Stomach smooth muscle (tissue), 2 donors: ENCODE results near the gene DELE1.

Experiments
- H3K27ac ChIP-seq: one replicate; pipeline ENCODE4 v1.7.0; 2013; ENCODE audit warnings: mild to moderate bottlenecking, low read length, inconsistent platforms
- H3K27me3 ChIP-seq, 2 donors: one replicate each; pipeline ENCODE4 v1.7.0; 2013; ENCODE audit warnings: low read length in 2 of 2; ENCODE audit not compliant: insufficient read depth in 2 of 2, control insufficient read depth in 1 of 2
- H3K36me3 ChIP-seq, 2 donors: one replicate each; pipeline ENCODE4 v1.7.0; 2013; ENCODE audit warnings: low read length in 2 of 2; ENCODE audit not compliant: control insufficient read depth in 2 of 2, insufficient read depth in 2 of 2
- H3K4me1 ChIP-seq: one replicate; pipeline ENCODE4 v1.7.0; 2013; ENCODE audit warnings: low read length; ENCODE audit not compliant: control insufficient read depth, insufficient read depth
- H3K4me3 ChIP-seq, 2 donors: one replicate each; pipeline ENCODE4 v1.7.0; 2013; ENCODE audit warnings: low read length in 2 of 2
- H3K9ac ChIP-seq, 2 donors: one replicate each; pipeline ENCODE4 v1.7.0; 2013; ENCODE audit warnings: low read length in 2 of 2, mild to moderate bottlenecking in 1 of 2
- H3K9me3 ChIP-seq, 2 donors: one replicate each; pipeline ENCODE4 v1.7.0; 2013; ENCODE audit warnings: low read length in 2 of 2; ENCODE audit not compliant: control insufficient read depth in 2 of 2
- donor health status: healthy.
- donor health status: Pancreatic carcinoma.

The DELE1 gene

GRCh38 chr5:141958113-141958512 is 34.4 kb downstream of the DELE1 start, which contains the start of gene PCDH12:
Gene PCDH12, minus strand, starts transcription at chr5:141958202. Its CDS starts 351 bp downstream, at chr5:141957851.
- Histone ChIP-seq H3K27ac (no peak within 1 kb of the TSS), H3K4me3 (peak within 1 kb of the TSS in 1 of 2 donors; percentile 40), H3K4me1 (peaks cover 3% of the 10 kb centered on the region), H3K27me3 (peaks cover 0 to 10% of the 10 kb centered on the region in 2 donors), H3K9ac (no peak within 1 kb of the TSS), H3K36me3 (no peaks in the 10 kb centered on the region), H3K9me3 (no peaks in the 10 kb centered on the region)

- peak overlapping the region in 1 of 2 donors; percentile 8 for H3K4me3 ChIP-seq
- no peak overlapping the region for H3K27ac ChIP-seq
Observed at GRCh38 chr5:141958546-141959172, 35.0 kb downstream of the DELE1 start.

DNA sequence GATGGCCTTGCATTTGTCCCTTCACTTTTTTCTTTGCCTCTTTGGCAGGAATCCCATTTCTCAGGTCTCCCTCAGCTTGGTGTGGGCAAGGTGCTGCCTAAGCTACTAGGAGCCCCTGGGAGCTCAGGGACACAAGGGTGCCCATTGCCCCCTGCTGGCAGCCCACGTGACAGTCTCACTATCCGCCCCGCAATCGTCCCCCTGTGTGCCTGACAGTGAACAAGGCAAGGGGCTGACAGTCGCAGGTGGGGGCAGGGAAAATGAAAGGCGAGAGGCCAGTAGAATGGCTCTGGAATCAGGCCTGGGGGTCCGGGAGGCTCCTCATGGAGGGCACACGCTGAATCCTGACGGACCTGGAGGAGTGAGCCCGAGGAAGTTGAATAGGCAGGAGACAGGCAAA is 36.3 kb downstream of the DELE1 start:
- H3K27me3 ChIP-seq, result peaks cover 0 to 8% of the 10 kb centered on the region in 2 donors
- no peak overlapping the region for H3K9ac ChIP-seq
- peaks cover 3% of the 10 kb centered on the region for H3K4me1 ChIP-seq
- no peak overlapping the region for H3K4me3 ChIP-seq
- H3K9me3 ChIP-seq, result no peaks in the 10 kb centered on the region
- no peaks in the 10 kb centered on the region for H3K36me3 ChIP-seq
- H3K27ac ChIP-seq, result no peak overlapping the region

More at GRCh38 chr5:141958546-141959172, 35.0 kb downstream of the DELE1 start:
- Histone ChIP-seq H3K4me1 (peaks cover 3% of the 10 kb centered on the region), H3K9me3 (no peaks in the 10 kb centered on the region), H3K36me3 (no peaks in the 10 kb centered on the region), H3K9ac (no peak overlapping the region), H3K27me3 (peaks cover 0 to 8% of the 10 kb centered on the region in 2 donors)

DNA sequence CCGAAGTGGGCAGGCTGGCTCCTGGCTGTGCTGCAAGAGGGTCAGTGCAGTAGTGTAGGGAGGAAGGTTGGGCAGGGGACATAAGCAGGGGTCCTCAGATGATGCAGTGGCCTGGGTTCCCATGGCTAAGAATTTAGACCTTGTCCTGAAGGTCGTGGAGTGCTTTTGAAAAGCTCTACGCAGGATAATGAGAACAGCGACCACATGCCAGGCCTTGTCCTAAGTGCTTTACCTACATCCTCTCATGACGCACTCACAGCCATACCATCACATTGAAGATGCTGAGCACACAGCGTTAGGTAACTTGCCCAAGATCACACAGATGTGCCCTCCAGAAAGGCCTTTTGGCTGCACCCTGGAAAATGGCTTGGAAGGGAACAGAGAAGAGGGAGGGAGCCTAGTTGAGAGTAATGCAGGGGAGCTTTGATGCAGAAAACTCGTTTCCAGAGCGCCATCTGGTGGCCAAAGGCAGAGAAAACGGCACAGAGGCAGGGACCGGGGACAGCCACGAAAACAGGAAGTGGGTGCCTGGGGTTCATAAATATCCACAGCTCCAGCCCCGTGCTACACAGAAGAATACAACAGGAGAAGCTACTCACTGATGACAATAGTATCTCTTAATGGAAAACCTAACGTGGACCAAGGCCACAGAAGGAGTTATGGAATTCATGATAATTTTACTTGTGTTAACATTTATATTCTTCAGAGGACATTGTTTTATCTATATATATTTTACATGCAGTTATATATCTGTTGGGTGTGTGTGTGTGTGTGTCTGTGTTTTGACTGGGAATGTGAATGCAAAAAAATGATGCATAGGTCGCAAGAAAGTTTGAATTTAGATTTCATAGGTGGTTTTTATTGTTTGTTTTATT is 37.0 kb downstream of the DELE1 start:
- Histone ChIP-seq H3K36me3 (no peaks in the 10 kb centered on the region), H3K9me3 (no peaks in the 10 kb centered on the region), H3K9ac (no peak overlapping the region), H3K4me1 (peaks cover 3% of the 10 kb centered on the region), H3K27me3 (peaks cover 0 to 8% of the 10 kb centered on the region in 2 donors), H3K27ac (no peak overlapping the region), H3K4me3 (no peak overlapping the region)

- no peaks in the 10 kb centered on the region for H3K9me3 ChIP-seq
- no peak overlapping the region for H3K9ac ChIP-seq
- H3K27ac ChIP-seq, result no peak overlapping the region
- H3K36me3 ChIP-seq, result no peaks in the 10 kb centered on the region
- H3K27me3 ChIP-seq, result peaks cover 0 to 8% of the 10 kb centered on the region in 2 donors
- no peak overlapping the region for H3K4me3 ChIP-seq
- H3K4me1 ChIP-seq, result peaks cover 3% of the 10 kb centered on the region
Observed at GRCh38 chr5:141961466-141961865, 37.8 kb downstream of the DELE1 start.

DNA sequence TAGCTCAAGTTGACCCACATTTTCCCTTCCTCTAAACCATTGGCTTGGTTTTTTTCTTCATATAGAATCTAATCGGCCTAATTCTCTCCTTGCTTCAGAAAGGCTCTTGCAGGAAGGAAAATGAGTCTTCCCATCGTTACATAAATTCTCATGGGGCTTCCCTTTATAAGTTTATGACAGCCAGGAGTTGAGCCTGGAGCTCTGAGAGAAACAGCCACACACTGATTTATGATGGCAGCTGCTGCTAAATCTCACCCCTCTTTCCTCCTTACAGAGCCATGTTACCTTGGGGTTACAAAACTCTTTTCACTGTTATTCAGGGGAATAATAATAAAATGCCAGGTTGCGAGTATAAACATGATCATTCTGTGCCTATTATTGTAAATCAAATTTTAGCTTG is 40.0 kb downstream of the DELE1 start:
- no peaks in the 10 kb centered on the region for H3K36me3 ChIP-seq
- H3K27ac ChIP-seq, result no peak overlapping the region
- no peaks in the 10 kb centered on the region for H3K9me3 ChIP-seq
- peaks cover 0 to 6% of the 10 kb centered on the region in 2 donors for H3K27me3 ChIP-seq
- no peak overlapping the region for H3K4me3 ChIP-seq
- H3K9ac ChIP-seq, result no peak overlapping the region
- H3K4me1 ChIP-seq, result peaks cover 4% of the 10 kb centered on the region

DNA sequence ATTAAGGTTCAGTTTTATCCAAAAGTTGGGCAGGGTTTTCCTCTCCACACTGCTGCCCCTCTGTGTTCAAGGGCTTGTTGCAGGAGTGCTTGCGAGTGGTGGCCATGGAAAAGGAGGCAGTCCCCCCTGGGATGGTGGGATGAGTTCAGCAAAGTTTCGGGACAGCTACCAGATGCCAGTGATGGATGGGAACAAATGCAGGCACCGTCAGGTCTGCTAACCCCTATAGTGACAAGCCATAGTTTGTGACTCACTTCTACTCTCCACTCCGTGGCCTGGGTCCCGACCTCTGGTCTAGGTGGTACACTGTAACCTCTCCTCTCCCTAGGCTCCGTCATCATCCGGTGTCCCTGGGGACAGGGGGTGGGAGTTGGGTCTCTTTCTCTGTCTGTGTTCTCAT is 41.4 kb downstream of the DELE1 start:
- Histone ChIP-seq H3K9me3 (no peaks in the 10 kb centered on the region), H3K27me3 (no peaks in the 10 kb centered on the region), H3K4me1 (peaks cover 11% of the 10 kb centered on the region), H3K27ac (no peak overlapping the region), H3K4me3 (no peak overlapping the region), H3K9ac (no peak overlapping the region), H3K36me3 (no peaks in the 10 kb centered on the region)

GRCh38 chr5:141966275-141966962 is 42.7 kb downstream of the DELE1 start:
- Histone ChIP-seq H3K4me1 (peaks cover 15% of the 10 kb centered on the region), H3K27me3 (no peaks in the 10 kb centered on the region), H3K27ac (no peak overlapping the region), H3K36me3 (no peaks in the 10 kb centered on the region), H3K9ac (no peak overlapping the region), H3K4me3 (no peak overlapping the region), H3K9me3 (no peaks in the 10 kb centered on the region)

- no peak overlapping the region for H3K4me3 ChIP-seq
- no peaks in the 10 kb centered on the region for H3K27me3 ChIP-seq
- peaks cover 15% of the 10 kb centered on the region for H3K4me1 ChIP-seq
- H3K36me3 ChIP-seq, result no peaks in the 10 kb centered on the region
- no peaks in the 10 kb centered on the region for H3K9me3 ChIP-seq
- H3K9ac ChIP-seq, result no peak overlapping the region
- H3K27ac ChIP-seq, result no peak overlapping the region
Observed at GRCh38 chr5:141966963-141967333, 43.3 kb downstream of the DELE1 start.

DNA sequence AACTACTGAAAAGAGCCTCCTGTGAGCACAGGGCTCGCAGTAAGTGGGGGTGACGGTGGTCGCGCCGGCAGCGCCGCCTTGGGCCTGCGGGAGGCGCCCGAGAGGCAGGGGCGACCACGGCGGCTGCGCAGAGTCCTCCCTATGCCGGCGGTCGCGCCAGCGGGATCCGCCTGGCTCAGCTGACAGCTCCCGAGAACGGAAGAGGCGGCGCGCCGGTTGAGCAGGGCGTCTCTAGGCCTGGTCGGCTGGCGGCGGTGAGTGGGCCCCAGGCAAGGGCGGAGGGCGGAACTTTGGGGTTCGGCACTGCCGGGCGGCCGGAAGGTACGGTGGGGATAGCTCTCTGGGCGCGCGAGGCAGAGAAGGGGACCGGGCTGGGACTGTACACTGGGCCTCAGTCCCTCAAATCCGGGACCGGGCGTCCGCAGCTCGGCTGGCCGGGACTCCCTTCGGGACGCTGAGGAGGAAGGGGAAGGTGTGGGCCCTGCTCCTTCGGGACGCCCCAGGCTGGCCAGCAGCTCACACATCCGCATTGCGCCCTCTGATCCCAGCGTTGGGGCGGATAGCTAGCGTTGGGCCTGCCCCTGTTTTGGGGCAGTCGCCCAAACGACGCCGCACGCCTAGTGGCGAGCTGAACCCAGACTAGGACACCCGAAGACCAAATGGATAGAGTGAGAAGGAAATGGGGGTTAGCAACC is 45.4 kb downstream of the DELE1 start, which contains the start of gene RNF14:
RNF14 (plus strand) TSS at position 192 of the 695 bp plus-strand sequence. CDS start 4,484 bp downstream, outside the sequence.
- peak within 1 kb of the TSS; percentile 95 to 99 for H3K9ac ChIP-seq
- H3K4me3 ChIP-seq, result peak within 1 kb of the TSS; percentile 89 to 96
- H3K9me3 ChIP-seq, result no peaks in the 10 kb centered on the region
- H3K36me3 ChIP-seq, result peaks cover 4% of the 10 kb centered on the region in 2 donors
- no peaks in the 10 kb centered on the region for H3K27me3 ChIP-seq
- peaks cover 15% of the 10 kb centered on the region for H3K4me1 ChIP-seq
- H3K27ac ChIP-seq, result peak within 1 kb of the TSS; percentile 92
